ENCODE results near the gene STK32B.

DNA sequence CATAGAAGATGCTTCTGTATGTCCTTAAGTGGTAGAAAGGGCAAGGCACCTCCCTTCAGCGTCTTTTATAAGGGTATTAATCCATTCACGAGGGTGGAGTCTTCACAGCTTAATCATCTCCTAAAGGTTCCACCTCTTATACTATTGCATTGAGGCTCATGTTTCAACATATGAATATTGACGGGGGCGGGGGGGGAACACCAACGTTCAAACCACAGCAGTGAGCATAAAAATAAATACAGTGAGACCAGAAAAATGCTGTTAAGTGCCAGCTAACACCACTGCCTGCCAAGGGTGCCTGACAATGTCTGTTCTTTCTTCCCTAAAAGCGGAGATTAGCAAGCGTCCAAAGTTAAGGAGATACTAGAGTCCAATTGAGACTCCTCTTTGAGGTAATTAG is 323.3 kb downstream of the STK32B start:
- TF ChIP-seq, protein P1, sequence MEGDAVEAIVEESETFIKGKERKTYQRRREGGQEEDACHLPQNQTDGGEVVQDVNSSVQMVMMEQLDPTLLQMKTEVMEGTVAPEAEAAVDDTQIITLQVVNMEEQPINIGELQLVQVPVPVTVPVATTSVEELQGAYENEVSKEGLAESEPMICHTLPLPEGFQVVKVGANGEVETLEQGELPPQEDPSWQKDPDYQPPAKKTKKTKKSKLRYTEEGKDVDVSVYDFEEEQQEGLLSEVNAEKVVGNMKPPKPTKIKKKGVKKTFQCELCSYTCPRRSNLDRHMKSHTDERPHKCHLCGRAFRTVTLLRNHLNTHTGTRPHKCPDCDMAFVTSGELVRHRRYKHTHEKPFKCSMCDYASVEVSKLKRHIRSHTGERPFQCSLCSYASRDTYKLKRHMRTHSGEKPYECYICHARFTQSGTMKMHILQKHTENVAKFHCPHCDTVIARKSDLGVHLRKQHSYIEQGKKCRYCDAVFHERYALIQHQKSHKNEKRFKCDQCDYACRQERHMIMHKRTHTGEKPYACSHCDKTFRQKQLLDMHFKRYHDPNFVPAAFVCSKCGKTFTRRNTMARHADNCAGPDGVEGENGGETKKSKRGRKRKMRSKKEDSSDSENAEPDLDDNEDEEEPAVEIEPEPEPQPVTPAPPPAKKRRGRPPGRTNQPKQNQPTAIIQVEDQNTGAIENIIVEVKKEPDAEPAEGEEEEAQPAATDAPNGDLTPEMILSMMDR (conservative IDR thresholded peaks at IDR 0.05; ENCODE audit: low read depth in 2 of 2): no peak
- TF ChIP-seq EZH2 (IDR thresholded peaks at IDR 0.05; ENCODE audit: low read depth, unreplicated experiment) (no peak), ETS1 (IDR thresholded peaks at IDR 0.05) (no peak)
